SK-N-SH (cell line): Measurements from ENCODE around the gene OSBPL10. TPM values are rescaled to one million over a fixed set of nuclear protein-coding genes. Genes with fewer than 3 reads are reported as not detected.

ENCODE experiments used
- CTCF ChIA-PET: fragments of 300-600, 350-600 bp; formaldehyde crosslinking; extraction: SDS; loops from one replicate; lab custom pipeline; 2021; lab: Yijun Ruan, JAX
- POLR2A ChIA-PET: fragments of 350-600 bp; sonication (Branson Sonifier 250); formaldehyde crosslinking; extraction: SDS; loops from one replicate; lab custom pipeline; 2020; ENCODE audit warnings: antibody characterized with exemption, inconsistent platforms; lab: Yijun Ruan, JAX
- DNase-seq: peaks from one replicate; pipeline ENCODE4 v3.0.0; 2012
- H2AFZ ChIP-seq: fragments of 200-600 bp; sonication (generic); 2 replicates; pipeline ENCODE4 v1.8.1; 2016; ENCODE audit warnings: antibody characterized with exemption, mild to moderate bottlenecking, low read depth
- H3F3A ChIP-seq: fragments of 200-600 bp; sonication (generic); replicated peaks from 2 replicates; pipeline ENCODE3; 2016; ENCODE audit warnings: antibody characterized with exemption, mild to moderate bottlenecking; ENCODE audit not compliant: insufficient read depth
- H3K27ac ChIP-seq, 2 experiments: fragments of 200-500 bp in 1 of 2; fragments of 200-600 bp in 1 of 2; sonication (Bioruptor generic) in 1 of 2; sonication (generic), shearing (Covaris generic) in 1 of 2; 2 replicates each; pipeline versions ENCODE4 v1.5.1 to v1.6.1; 2014 to 2016; ENCODE audit warnings: low read depth in 2 of 2, inconsistent platforms in 1 of 2, low read length in 1 of 2, mild to moderate bottlenecking in 1 of 2, mixed read lengths in 1 of 2
- H3K27me3 ChIP-seq: fragments of 200-600 bp; sonication (generic), shearing (Covaris generic); 2 replicates; pipeline ENCODE4 v1.6.1; 2016; ENCODE audit warnings: mixed run types; ENCODE audit not compliant: insufficient read depth
- H3K36me3 ChIP-seq, 2 experiments: fragments of 200-500 bp in 1 of 2; fragments of 200-600 bp in 1 of 2; sonication (Bioruptor generic) in 1 of 2; sonication (generic) in 1 of 2; replicated peaks in 1 of 2; 2 replicates each; pipeline versions ENCODE3 to v1.5.1; 2014 to 2016; ENCODE audit warnings: low read length in 1 of 2, mild to moderate bottlenecking in 1 of 2; ENCODE audit not compliant: insufficient read depth in 2 of 2, control insufficient read depth in 1 of 2
- H3K4me1 ChIP-seq, 2 experiments: fragments of 200-500 bp in 1 of 2; fragments of 200-600 bp in 1 of 2; sonication (Bioruptor generic) in 1 of 2; sonication (generic), shearing (Covaris generic) in 1 of 2; 2 replicates each; pipeline versions ENCODE4 v1.5.1 to v1.6.1; 2014 to 2016; ENCODE audit warnings: low read depth in 1 of 2, low read length in 1 of 2, mixed run types in 1 of 2; ENCODE audit not compliant: insufficient read depth in 2 of 2, control insufficient read depth in 1 of 2
- H3K4me2 ChIP-seq: fragments of 200-600 bp; sonication (generic), shearing (Covaris generic); 2 replicates; pipeline ENCODE4 v1.6.1; 2017; ENCODE audit warnings: mixed run types
- H3K4me3 ChIP-seq, 2 experiments: fragments of 200-500 bp in 1 of 2; fragments of 200-600 bp in 1 of 2; sonication (Bioruptor generic) in 1 of 2; sonication (generic), shearing (Covaris generic) in 1 of 2; 2 replicates each; pipeline versions ENCODE4 v1.5.1 to v1.8.1; 2014 to 2016; ENCODE audit warnings: low read depth in 2 of 2, inconsistent platforms in 1 of 2, low read length in 1 of 2, mild to moderate bottlenecking in 1 of 2, mixed read lengths in 1 of 2, moderate library complexity in 1 of 2
- H3K79me2 ChIP-seq: fragments of 200-600 bp; sonication (generic); 2 replicates; pipeline ENCODE4 v1.8.1; 2017; ENCODE audit warnings: mild to moderate bottlenecking; ENCODE audit not compliant: insufficient read depth
- H3K9ac ChIP-seq: fragments of 200-600 bp; sonication (generic); 2 replicates; pipeline ENCODE4 v1.6.1; 2017; ENCODE audit warnings: mixed run types
- H3K9me2 ChIP-seq: fragments of 200-600 bp; sonication (generic); 2 replicates; pipeline ENCODE4 v1.6.1; 2017; ENCODE audit warnings: mixed run types
- H3K9me3 ChIP-seq: fragments of 200-600 bp; sonication (generic); 2 replicates; pipeline ENCODE4 v1.6.1; 2017; ENCODE audit warnings: mixed run types, mild to moderate bottlenecking, moderate library complexity
- H4K20me1 ChIP-seq: fragments of 200-600 bp; sonication (generic); 2 replicates; pipeline ENCODE4 v1.6.1; 2017; ENCODE audit warnings: mild to moderate bottlenecking, mixed run types; ENCODE audit not compliant: insufficient read depth
- EP300 ChIP-seq, 2 experiments: IDR thresholded peaks; 2 replicates each; pipeline versions ENCODE4 v1.4.0 to v1.6.1; 2012; ENCODE audit warnings: borderline replicate concordance in 1 of 2, low read depth in 1 of 2, low read length in 1 of 2
- FOXM1 ChIP-seq: IDR thresholded peaks from 2 replicates; pipeline ENCODE4 v1.4.0; 2012; ENCODE audit warnings: low read depth, mild to moderate bottlenecking
- GABPA ChIP-seq: IDR thresholded peaks from 2 replicates; pipeline ENCODE4 v1.4.0; 2012; ENCODE audit warnings: low read depth, mild to moderate bottlenecking
- GATA2 ChIP-seq: sonication (generic); formaldehyde crosslinking; IDR thresholded peaks from 2 replicates; pipeline ENCODE4 v1.5.0; 2020; ENCODE audit warnings: mild to moderate bottlenecking, missing genetic modification reagents
- JUND ChIP-seq: IDR thresholded peaks from 2 replicates; pipeline ENCODE4 v1.4.0; 2012
- MEF2A ChIP-seq: IDR thresholded peaks from 2 replicates; pipeline ENCODE4 v1.4.0; 2012; ENCODE audit warnings: low read depth, borderline replicate concordance
- MXI1 ChIP-seq: IDR thresholded peaks from 2 replicates; pipeline ENCODE4 v1.6.1; 2012; ENCODE audit warnings: mild to moderate bottlenecking, low read depth, low read length, improper control_type of control experiment
- SIN3A ChIP-seq: IDR thresholded peaks from 2 replicates; pipeline ENCODE4 v1.6.1; 2012; ENCODE audit warnings: low read depth, mild to moderate bottlenecking, low read length, moderate library complexity, borderline replicate concordance
- TCF12 ChIP-seq: IDR thresholded peaks from 2 replicates; pipeline ENCODE4 v1.4.0; 2012
- TEAD4 ChIP-seq: IDR thresholded peaks from 2 replicates; pipeline ENCODE4 v1.4.0; 2012; ENCODE audit warnings: mild to moderate bottlenecking, borderline replicate concordance; ENCODE audit not compliant: insufficient read depth
- YY1 ChIP-seq: IDR thresholded peaks from 2 replicates; pipeline ENCODE4 v1.4.0; 2012; ENCODE audit warnings: low read depth, mild to moderate bottlenecking
- WGBS: methylation state at CpG from one replicate; pipeline ENCODE4 v1.1.6; 2017; ENCODE audit warnings: low lambda C conversion rate; 5-methylcytosine and 5-hydroxymethylcytosine counted together
- polyA plus RNA-seq, 3 experiments: library from polyadenylated mRNA; depleted of rRNA; stranded (reverse); fragments of >200 nt; gene quantifications; 2 replicates each; pipeline ENCODE4 v1.2.3, GENCODE V29; 2012
- TF ChIP-seq, protein P1 (sequence below): IDR thresholded peaks from 2 replicates; pipeline ENCODE4 v1.4.0; 2012; ENCODE audit warnings: low read depth, borderline replicate concordance
- TF ChIP-seq, protein P2 (sequence below): fragments of 200-600 bp; sonication (generic); IDR thresholded peaks from 2 replicates; pipeline ENCODE4 v1.6.1; 2017; ENCODE audit warnings: antibody characterized with exemption, mild to moderate bottlenecking, moderate library complexity

The OSBPL10 gene
- polyA plus RNA-seq, 1 of the 3 experiments (the other 2 are of a cell fraction): 0.12 TPM

DNA sequence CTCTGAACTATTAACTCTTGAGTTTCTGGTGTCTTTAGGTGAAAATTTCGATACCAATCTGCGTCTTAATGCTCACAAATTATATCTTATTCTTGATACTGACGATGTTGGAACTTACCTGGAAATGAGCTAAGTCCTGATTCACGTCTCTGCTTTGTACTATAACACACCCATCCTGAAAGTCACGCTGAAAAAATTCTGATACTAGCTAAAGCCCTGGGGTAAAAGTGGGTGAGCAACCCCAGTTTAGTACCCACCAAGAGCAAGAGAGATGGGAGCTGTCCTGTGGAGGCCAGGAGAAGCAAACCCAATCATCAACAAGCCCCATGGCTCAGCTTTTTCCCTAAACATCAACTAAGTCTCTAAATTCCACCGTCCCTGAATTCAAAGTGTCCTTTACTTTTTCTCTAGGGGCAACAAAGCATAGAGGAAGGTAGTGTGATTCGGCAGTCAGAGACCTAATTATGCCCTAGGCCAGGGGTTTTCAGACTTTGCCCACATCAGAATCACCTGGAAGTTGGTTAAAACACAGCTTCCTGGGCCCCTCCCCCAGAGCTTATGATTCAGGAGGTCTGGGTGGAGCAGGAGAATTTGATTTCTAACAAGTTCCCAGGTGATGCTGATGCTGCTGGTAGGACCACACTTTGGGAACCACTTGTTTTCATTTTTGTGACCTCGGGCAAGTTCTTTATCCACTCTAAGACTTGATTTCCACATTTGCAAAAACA is 90.2 kb downstream of the OSBPL10 start (continued):
- TF ChIP-seq MXI1: no peak
- TF ChIP-seq TCF12: no peak
- TF ChIP-seq EP300 (IDR thresholded peaks at IDR 0.05; ENCODE audit: borderline replicate concordance in 1 of 2, low read depth in 1 of 2, low read length in 1 of 2): no peak
- TF ChIP-seq, all 33 proteins: peak for 0

DNA sequence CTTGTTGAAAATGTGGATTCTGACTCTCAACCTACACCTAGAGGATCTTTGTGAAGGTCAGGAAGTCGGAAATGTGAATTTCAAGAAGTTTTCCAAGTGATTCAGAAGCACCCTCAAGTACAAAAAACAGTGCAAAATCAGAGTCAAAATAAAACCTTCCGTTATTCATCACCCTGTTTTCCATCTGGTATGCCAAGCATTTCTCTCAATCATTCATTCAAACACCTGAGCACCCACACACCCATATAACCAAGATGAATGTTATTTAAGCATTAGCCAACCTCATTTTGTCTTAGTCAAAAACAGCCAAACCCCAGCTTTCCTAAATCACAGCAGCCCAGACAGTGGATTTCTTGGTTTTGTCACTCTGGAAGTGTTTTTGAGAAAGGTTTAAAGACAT is 91.1 kb downstream of the OSBPL10 start:
- 27% methylated on average over 2 of the region's 2 CpGs for WGBS
- CTCF ChIA-PET: no interaction called here
- no peak for DNase-seq

DNA sequence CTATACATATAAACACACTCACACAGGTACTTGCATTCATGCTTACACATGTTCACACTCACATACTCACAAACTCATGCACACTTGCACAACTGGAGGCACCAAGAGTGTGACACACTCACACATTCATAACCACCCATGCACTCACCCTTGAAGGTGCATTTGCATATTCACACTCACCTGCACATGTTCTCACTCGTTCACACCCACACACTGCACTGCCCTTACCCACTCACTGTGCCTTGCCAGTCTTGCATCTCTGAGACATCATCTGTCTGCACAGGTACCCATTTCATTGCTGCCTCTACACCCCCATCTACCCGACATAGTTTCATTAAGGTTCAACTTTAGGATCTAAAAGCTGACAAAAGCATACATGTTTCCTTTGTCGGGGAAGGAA is 95.8 kb downstream of the OSBPL10 start:
- H2AFZ ChIP-seq: no peak overlapping the region
- no peak overlapping the region for H3K4me3 ChIP-seq
- no peaks in the 10 kb centered on the region for H4K20me1 ChIP-seq
- H3K9me3 ChIP-seq: no peaks in the 10 kb centered on the region
- H3K27me3 ChIP-seq: no peaks in the 10 kb centered on the region
- no peak overlapping the region for H3K27ac ChIP-seq
- POLR2A ChIA-PET: no interaction called here
- no peaks in the 10 kb centered on the region for H3K4me1 ChIP-seq
- CTCF ChIA-PET: interaction anchor here (0.6 kb wide), 1 partner anchor 516 kb away, joined by 3 read pairs; no protein-coding TSS in a partner anchor
- H3K36me3 ChIP-seq: no peaks in the 10 kb centered on the region
- no peaks in the 10 kb centered on the region for H3F3A ChIP-seq
- H3K79me2 ChIP-seq: no peaks in the 10 kb centered on the region
- no peak overlapping the region for H3K9ac ChIP-seq
- TF ChIP-seq, protein P1, sequence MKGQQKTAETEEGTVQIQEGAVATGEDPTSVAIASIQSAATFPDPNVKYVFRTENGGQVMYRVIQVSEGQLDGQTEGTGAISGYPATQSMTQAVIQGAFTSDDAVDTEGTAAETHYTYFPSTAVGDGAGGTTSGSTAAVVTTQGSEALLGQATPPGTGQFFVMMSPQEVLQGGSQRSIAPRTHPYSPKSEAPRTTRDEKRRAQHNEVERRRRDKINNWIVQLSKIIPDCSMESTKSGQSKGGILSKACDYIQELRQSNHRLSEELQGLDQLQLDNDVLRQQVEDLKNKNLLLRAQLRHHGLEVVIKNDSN: no peak
- H3K4me2 ChIP-seq: no peak overlapping the region
- DNase-seq: no peak
- WGBS: 45% methylated on average over 3 of the region's 3 CpGs
- no peaks in the 10 kb centered on the region for H3K9me2 ChIP-seq

More for the DNA sequence above, 91.1 kb downstream of the OSBPL10 start:
- Histone ChIP-seq H3K4me2 (no peak overlapping the region), H3K4me3 (no peak overlapping the region), H3K79me2 (no peaks in the 10 kb centered on the region), H3K4me1 (no peaks in the 10 kb centered on the region; a peak in 1 of 4 replicates), H3K9me2 (no peaks in the 10 kb centered on the region), H3K27ac (no peak overlapping the region), H4K20me1 (no peaks in the 10 kb centered on the region), H3K27me3 (no peaks in the 10 kb centered on the region), H3K9ac (no peak overlapping the region), H3F3A (no peaks in the 10 kb centered on the region), H2AFZ (no peak overlapping the region), H3K36me3 (no peaks in the 10 kb centered on the region), H3K9me3 (no peaks in the 10 kb centered on the region)
- TF ChIP-seq YY1 (no peak), GABPA (no peak), SIN3A (no peak), GATA2 (no peak), FOXM1 (no peak), MXI1 (no peak), JUND (no peak), MEF2A (no peak), TEAD4 (no peak)
- TF ChIP-seq, protein P2, sequence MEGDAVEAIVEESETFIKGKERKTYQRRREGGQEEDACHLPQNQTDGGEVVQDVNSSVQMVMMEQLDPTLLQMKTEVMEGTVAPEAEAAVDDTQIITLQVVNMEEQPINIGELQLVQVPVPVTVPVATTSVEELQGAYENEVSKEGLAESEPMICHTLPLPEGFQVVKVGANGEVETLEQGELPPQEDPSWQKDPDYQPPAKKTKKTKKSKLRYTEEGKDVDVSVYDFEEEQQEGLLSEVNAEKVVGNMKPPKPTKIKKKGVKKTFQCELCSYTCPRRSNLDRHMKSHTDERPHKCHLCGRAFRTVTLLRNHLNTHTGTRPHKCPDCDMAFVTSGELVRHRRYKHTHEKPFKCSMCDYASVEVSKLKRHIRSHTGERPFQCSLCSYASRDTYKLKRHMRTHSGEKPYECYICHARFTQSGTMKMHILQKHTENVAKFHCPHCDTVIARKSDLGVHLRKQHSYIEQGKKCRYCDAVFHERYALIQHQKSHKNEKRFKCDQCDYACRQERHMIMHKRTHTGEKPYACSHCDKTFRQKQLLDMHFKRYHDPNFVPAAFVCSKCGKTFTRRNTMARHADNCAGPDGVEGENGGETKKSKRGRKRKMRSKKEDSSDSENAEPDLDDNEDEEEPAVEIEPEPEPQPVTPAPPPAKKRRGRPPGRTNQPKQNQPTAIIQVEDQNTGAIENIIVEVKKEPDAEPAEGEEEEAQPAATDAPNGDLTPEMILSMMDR: no peak
- POLR2A ChIA-PET: no interaction called here
